HepG2 (cell line): ENCODE results near the gene SRP68. TPM values are rescaled to one million over a fixed set of nuclear protein-coding genes. Genes with fewer than 3 reads are reported as not detected.
A peak's percentile ranks its signal among the peaks of the same experiment; 100 is the strongest.

Experiments used
- AHDC1 ChIP-seq: sonication (generic); formaldehyde crosslinking; IDR thresholded peaks from 2 replicates; pipeline ENCODE4 v1.5.1; 2020; ENCODE audit warnings: mild to moderate bottlenecking, missing genetic modification reagents, borderline replicate concordance
- BHLHE40 ChIP-seq: IDR thresholded peaks from 2 replicates; pipeline ENCODE4 v1.6.1; 2011; ENCODE audit warnings: low read length, improper control_type of control experiment
- CBX5 ChIP-seq: sonication (generic); formaldehyde crosslinking; IDR thresholded peaks from 2 replicates; pipeline ENCODE4 v1.4.0; 2020; ENCODE audit warnings: missing genetic modification reagents, borderline replicate concordance
- DZIP1 ChIP-seq: sonication (generic); formaldehyde crosslinking; IDR thresholded peaks from 2 replicates; pipeline ENCODE4 v1.5.0; 2020; ENCODE audit warnings: mild to moderate bottlenecking, missing genetic modification reagents
- EEA1 ChIP-seq: sonication (generic); formaldehyde crosslinking; IDR thresholded peaks from 2 replicates; pipeline ENCODE4 v1.5.1; 2020; ENCODE audit warnings: mild to moderate bottlenecking, missing genetic modification reagents, borderline replicate concordance
- FOXO1 ChIP-seq: sonication (generic); formaldehyde crosslinking; IDR thresholded peaks from 2 replicates; pipeline ENCODE4 v1.4.0; 2020; ENCODE audit warnings: missing genetic modification reagents
- IKZF4 ChIP-seq: sonication (generic); formaldehyde crosslinking; IDR thresholded peaks from 2 replicates; pipeline ENCODE4 v1.5.1; 2020; ENCODE audit warnings: borderline replicate concordance, mild to moderate bottlenecking, low read depth, missing genetic modification reagents; ENCODE audit errors: not compliant biosample characterization
- MLLT10 ChIP-seq: sonication (generic); formaldehyde crosslinking; IDR thresholded peaks from 2 replicates; pipeline ENCODE4 v1.4.0; 2020; ENCODE audit warnings: missing genetic modification reagents
- NCOA2 ChIP-seq: sonication (generic); formaldehyde crosslinking; IDR thresholded peaks from 2 replicates; pipeline ENCODE4 v1.8.0; 2022; ENCODE audit warnings: inconsistent platforms
- SP2 ChIP-seq: sonication (generic); formaldehyde crosslinking; IDR thresholded peaks from 2 replicates; pipeline ENCODE4 v1.5.1; 2020; ENCODE audit warnings: mild to moderate bottlenecking, missing genetic modification reagents
- YY1 ChIP-seq: IDR thresholded peaks from 2 replicates; pipeline ENCODE4 v1.6.1; 2011; ENCODE audit warnings: low read length, low read depth, moderate library complexity, mild to moderate bottlenecking; ENCODE audit not compliant: insufficient read depth, insufficient replicate concordance
- ZMYM4 ChIP-seq: sonication (generic); formaldehyde crosslinking; IDR thresholded peaks from 2 replicates; pipeline ENCODE4 v1.8.1; 2023; ENCODE audit warnings: mild to moderate bottlenecking, missing genetic modification reagents
- ZNF12 ChIP-seq: sonication (generic); formaldehyde crosslinking; IDR thresholded peaks from 2 replicates; pipeline ENCODE4 v1.5.0; 2020; ENCODE audit warnings: missing genetic modification reagents
- ZNF143 ChIP-seq: sonication (generic); formaldehyde crosslinking; IDR thresholded peaks from 2 replicates; pipeline ENCODE4 v1.4.0; 2020; ENCODE audit warnings: missing genetic modification reagents
- ZNF460 ChIP-seq: sonication (generic); formaldehyde crosslinking; IDR thresholded peaks from 2 replicates; pipeline ENCODE4 v1.5.1; 2020; ENCODE audit warnings: missing genetic modification reagents, mild to moderate bottlenecking, borderline replicate concordance
- ZNF546 ChIP-seq: sonication (generic); formaldehyde crosslinking; conservative IDR thresholded peaks from 2 replicates; pipeline ENCODE4 v1.8.1; 2023; ENCODE audit warnings: mild to moderate bottlenecking, missing genetic modification reagents
- ZNF652 ChIP-seq: IDR thresholded peaks from 2 replicates; pipeline ENCODE4 v1.6.1; 2016; ENCODE audit warnings: low read depth, borderline replicate concordance
- polyA plus RNA-seq, 8 experiments: library from polyadenylated mRNA; depleted of rRNA in 3 of 8; stranded (reverse) in 7 of 8; unstranded in 1 of 8; fragments of >200 nt; fragmentation: Illumina TruSeq in 4 of 8; extraction: Trizol in 4 of 8; gene quantifications; 2 replicates each; pipeline versions ENCODE4 v1.2.1 to v1.2.3, GENCODE V29; 2011 to 2016; ENCODE audit warnings: low read depth in 4 of 8, missing spikeins in 1 of 8, mixed read lengths in 1 of 8; ENCODE audit not compliant: insufficient read depth in 1 of 8
- total RNA-seq, 5 experiments: library from RNA; depleted of rRNA; stranded (reverse); fragments of >200 nt; fragmentation: Illumina TruSeq; extraction: Trizol; gene quantifications; 2 replicates each; pipeline ENCODE4 v1.2.3, GENCODE V29; 2016; ENCODE audit warnings: low read depth in 1 of 5
- TF ChIP-seq, protein P1 (sequence below): sonication (generic); formaldehyde crosslinking; IDR thresholded peaks from 2 replicates; pipeline ENCODE4 v1.4.0; 2020; ENCODE audit warnings: mild to moderate bottlenecking, missing genetic modification reagents, borderline replicate concordance
- TF ChIP-seq, protein P2 (sequence below): IDR thresholded peaks from 2 replicates; pipeline ENCODE4 v1.6.1; 2018; ENCODE audit warnings: missing genetic modification reagents, mild to moderate bottlenecking, missing compliant biosample characterization

Gene SRP68
- total and polyA plus RNA-seq, 2 of the 13 experiments (the other 11 are each of a cell fraction or from before 2014, with no cell fraction given): 39.8 to 74.3 TPM

GRCh38 chr17:76078860-76079534 is 6.7 kb upstream of the SRP68 start, which contains the start of gene ZACN (continued):
- TF ChIP-seq, protein P1, sequence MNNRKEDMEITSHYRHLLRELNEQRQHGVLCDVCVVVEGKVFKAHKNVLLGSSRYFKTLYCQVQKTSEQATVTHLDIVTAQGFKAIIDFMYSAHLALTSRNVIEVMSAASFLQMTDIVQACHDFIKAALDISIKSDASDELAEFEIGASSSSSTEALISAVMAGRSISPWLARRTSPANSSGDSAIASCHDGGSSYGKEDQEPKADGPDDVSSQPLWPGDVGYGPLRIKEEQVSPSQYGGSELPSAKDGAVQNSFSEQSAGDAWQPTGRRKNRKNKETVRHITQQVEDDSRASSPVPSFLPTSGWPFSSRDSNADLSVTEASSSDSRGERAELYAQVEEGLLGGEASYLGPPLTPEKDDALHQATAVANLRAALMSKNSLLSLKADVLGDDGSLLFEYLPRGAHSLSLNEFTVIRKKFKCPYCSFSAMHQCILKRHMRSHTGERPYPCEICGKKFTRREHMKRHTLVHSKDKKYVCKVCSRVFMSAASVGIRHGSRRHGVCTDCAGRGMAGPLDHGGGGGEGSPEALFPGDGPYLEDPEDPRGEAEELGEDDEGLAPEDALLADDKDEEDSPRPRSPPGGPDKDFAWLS: no peak
- TF ChIP-seq FOXO1 (CRISPR knock-in tag) (no peak), ZNF546 (no peak), SP2 (CRISPR knock-in tag) (no peak), AHDC1 (CRISPR knock-in tag) (no peak), ZNF12 (no peak), MLLT10 (CRISPR knock-in tag) (no peak; the same call in 1 of the 2 replicates), DZIP1 (CRISPR knock-in tag) (no peak), YY1 (no peak), CBX5 (CRISPR knock-in tag) (no peak), ZNF460 (CRISPR knock-in tag) (no peak), IKZF4 (CRISPR knock-in tag) (no peak), NCOA2 (CRISPR knock-in tag) (no peak), BHLHE40 (no peak), EEA1 (CRISPR knock-in tag) (peak; percentile 57; the same call in 1 of the 2 replicates), ZMYM4 (CRISPR knock-in tag) (no peak), ZNF652 (CRISPR knock-in tag) (no peak), ZNF143 (no peak)
- TF ChIP-seq, protein P2, sequence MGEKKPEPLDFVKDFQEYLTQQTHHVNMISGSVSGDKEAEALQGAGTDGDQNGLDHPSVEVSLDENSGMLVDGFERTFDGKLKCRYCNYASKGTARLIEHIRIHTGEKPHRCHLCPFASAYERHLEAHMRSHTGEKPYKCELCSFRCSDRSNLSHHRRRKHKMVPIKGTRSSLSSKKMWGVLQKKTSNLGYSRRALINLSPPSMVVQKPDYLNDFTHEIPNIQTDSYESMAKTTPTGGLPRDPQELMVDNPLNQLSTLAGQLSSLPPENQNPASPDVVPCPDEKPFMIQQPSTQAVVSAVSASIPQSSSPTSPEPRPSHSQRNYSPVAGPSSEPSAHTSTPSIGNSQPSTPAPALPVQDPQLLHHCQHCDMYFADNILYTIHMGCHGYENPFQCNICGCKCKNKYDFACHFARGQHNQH (CRISPR knock-in tag): no peak
